Femur (tissue), 1 donor: ENCODE data around the gene FSHB.

Source experiments
- DNase-seq: peaks from one replicate; pipeline ENCODE4 v3.0.0-alpha.2; 2017

FSHB gene

DNA sequence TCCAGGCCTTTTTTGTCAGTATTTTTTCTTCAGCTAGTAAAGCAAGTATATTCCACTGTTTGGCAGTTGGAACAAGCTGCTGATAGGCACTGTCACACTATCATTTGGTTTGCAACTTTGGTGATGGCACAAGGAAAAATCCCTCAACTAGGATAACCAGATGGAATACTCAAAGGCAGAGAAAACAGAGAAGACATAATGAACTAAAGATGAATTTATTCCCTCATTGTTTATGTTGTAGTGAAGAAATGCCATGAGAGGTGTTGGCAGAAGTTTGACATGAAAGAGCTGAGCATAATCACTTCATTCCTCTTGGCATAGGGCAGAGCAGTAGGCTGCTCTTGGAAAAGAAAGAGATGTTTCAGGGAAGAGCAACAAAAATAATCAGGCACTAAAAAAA, 39.9 kb downstream of the FSHB start:
- DNase-seq, result no peak

DNA sequence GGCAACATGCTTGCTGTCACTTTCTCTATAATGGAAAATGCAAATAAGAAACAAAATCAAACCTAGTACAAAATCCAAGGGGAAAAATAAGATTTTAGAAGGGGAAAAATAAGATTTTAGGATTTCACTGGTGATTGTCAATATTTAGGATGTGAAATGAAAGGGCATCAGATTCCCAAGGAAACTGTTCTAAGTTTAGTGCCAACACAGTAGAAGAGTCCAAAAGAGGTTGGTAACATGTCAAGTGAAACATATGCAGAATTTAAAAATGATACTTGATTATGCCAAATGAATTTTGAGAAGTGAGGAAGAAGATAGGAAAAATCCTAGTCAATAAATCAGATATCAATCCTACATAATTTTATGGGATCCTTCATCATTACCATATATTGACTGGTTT, 46.4 kb downstream of the FSHB start:
- no peak for DNase-seq

DNA sequence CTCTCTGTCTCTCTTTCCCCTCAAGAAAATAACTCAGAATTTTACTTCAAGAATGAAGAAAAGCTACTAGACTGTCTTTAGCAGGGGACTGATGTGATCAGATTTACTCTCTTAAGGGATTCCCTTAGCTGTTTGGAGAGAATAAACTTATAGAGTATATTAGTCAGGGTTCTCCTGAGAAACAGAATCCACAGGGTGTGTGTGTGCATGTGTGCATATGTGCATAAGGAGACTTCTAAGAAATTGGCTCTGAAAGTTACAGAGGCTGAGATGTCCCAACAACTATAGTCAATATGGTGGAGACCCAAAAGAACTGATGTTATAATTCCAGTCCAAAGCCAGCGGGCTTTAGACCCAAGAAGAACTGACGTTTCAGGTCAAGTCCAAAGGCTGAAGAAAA, 49.0 kb downstream of the FSHB start:
- no peak for DNase-seq

DNA sequence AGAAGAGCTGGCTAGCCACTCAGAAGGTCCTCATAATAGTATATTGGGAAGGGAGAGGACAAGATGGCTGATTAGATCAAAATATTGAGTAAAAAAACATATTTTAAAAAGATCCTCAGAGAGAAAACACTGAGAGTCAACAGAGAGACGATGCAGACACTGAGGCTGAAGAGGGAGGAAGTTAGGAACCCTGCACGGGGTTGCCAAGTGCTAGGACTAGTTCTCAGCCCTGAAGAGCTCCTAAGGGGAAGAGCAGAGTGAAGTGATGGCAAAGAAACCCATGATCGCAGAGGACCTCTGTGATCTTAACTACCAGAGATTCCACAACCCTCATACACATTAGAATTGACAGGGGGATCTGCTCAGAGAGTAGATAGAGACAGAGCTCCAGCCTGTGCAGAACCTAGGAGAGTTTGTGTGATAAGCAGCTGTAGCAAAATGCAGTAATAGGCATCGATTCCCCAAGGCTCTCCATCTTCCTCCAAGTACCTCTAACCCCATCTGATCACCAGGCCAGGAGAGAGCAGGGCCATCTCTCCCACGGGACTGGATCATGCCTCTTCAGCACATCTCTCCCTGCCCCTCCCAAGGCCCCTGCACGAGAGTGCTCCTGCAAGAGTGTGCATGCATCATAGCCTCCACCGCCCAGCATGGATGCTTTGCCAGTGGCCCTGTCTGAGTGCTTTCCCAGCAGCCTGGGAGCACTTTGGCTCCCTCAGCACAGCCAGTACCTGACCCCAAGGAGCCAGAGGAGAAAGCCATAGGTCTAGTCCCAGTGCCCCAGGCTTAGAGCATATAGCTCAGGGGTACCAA, 50.9 kb downstream of the FSHB start:
- DNase-seq, result no peak

DNA sequence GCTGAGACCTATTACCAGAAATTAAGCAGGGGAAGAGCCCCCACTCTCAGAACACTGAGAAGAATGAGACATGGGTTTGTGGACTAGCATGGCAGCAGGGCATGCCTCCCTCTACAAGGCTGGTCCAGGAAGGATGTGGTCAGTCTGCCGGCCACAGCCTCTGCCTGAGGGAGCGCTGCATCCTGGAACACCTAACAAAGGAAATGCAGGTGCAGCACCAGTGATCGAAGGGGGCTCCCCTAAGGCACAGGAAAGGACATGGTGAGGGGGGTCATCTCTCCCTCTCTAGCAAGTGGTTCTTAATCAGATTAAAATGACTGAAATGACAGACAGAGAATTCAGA, 51.4 kb downstream of the FSHB start:
- no peak for DNase-seq
